GM19099 (cell line): Measurements from ENCODE around the gene SRSF1.

Experiments used
- POLR2A ChIP-seq: IDR thresholded peaks from 3 replicates; pipeline ENCODE4 v1.6.1; 2011; ENCODE audit warnings: low read depth; ENCODE audit not compliant: insufficient read length; ENCODE audit errors: extremely low read depth

SRSF1 gene

GRCh38 chr17:57965521-57966160 lies 41.4 kb downstream of the SRSF1 start:
- no peak for TF ChIP-seq POLR2A

GRCh38 chr17:57963149-57963511 lies 43.9 kb downstream of the SRSF1 start:
- no peak for TF ChIP-seq POLR2A

- no peak for TF ChIP-seq POLR2A
Observed at GRCh38 chr17:57962279-57963148, 44.5 kb downstream of the SRSF1 start.

DNA sequence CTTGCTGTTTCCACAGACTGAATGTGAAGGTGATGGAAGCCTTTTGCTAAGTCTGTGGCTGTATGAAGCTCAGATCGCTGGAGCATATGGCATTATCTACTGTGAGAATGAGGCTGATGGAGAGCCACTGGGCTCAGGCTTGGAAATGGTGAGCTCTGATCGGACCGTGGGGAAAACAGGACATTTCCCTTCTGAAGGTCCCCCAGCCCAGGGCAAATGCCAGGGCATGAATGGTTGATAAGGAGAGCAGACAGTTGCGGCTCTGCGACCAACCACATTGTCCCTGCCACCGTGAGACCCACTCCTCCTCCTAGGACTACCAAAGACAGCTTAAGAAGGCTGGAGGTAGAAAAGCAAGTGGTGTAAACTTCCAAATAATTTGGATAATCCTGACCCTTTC lies 47.1 kb downstream of the SRSF1 start:
- no peak for TF ChIP-seq POLR2A

DNA sequence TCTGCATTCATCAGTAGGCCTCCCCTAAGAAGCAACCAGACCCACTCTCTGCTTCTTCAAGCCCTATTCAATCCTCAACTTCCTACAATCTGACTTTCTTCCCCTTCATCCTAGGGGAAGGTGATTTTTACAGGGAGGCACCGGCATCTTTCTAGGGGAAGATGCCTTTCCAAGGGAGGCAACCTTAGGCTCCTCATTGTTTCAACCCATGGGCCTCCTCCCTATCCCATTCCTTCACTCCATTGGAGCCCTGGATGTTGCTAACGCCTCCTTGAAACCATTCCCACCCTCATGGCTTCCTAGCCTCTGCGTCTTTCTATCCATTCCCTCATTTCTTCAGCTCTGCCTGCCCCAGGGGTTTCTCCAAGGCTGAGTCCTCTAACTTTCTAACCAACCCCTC lies 49.2 kb downstream of the SRSF1 start:
- no peak for TF ChIP-seq POLR2A

GRCh38 chr17:57957120-57957850 lies 49.8 kb downstream of the SRSF1 start:
- TF ChIP-seq POLR2A, result no peak

GRCh38 chr17:57956291-57957119 lies 50.5 kb downstream of the SRSF1 start:
- no peak for TF ChIP-seq POLR2A

DNA sequence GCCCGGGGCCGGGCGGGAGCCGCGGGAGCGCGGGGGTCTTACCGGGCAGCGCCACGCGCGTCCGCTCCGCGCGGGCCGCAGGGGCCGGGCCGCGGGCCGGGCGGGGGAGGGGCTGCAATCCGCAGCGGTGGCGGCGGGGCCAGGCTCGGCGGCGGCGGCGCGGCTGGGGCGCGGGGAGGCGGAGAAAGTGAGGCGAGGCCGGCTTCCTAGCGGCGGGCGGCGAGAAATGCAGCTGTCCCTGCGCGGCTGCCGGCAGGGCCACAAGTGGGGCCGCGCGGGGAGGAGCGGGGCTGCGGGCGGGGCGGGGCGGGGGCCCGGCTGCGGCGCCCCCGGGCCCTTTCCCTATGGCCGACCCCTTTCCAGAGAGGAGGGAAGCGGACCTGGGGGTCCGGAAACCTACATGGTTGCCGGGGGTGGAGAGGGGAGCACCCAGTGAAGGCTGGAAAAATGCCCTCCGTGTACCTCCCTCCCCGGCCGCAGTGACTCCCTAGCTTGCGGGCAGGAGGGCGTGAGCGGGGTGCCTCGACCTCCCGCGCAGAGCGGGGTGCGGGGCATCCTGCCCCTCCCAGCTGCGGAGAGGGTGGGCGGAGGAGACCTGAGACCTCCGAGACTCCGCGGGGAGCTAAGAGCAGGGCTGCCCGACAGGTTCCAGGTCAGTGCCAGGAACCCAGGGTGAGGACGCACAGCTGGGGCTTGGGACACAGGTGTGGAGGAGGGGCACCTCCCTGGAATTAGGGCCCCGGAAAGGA lies 51.7 kb downstream of the SRSF1 start, which contains the start of gene CUEDC1:
Gene CUEDC1, minus strand, starts transcription at position 230 of the 749 bp plus-strand sequence. CDS start 69,848 bp downstream, outside the sequence.
- no peak for TF ChIP-seq POLR2A

DNA sequence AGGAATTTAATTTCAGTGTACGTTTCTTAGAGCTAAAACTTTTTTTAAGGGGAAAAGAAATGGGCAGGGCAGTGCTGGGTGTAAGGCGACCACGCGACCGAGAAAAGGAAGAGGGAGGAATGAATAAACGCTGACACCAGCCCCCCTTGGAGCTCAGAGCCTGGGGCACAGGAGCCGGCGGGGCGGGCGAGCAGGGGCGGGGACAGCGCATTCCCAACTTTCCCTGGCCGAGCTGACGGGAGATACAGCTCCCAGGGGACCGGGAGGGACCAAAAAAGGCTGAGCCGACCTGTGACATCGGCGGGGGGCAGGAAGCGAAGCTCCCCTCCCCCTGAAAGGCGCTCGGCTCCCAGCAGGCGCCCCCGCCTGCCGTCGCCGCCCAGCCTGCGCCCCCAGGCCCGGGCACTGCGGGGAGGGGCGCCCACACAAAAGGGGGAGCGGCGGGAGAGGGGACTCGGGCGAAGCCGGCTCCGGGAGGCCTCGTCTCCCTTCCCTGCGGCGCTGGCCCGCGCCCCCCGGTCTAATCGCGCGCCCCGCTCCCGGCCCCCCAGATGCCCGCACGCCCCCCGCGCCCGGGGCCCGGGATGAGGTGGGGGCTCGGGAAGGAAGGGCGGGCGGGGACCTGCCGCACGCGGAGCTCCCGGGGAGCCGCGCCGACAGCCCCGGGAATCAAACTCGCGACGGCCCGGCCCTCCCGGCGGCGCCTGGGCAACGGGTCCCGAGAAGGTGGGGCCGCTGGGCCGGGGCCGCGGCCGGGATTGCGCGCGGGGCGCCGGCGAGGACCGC lies 52.5 kb downstream of the SRSF1 start:
- TF ChIP-seq POLR2A, result no peak

GRCh38 chr17:57953705-57954396 lies 53.2 kb downstream of the SRSF1 start:
- TF ChIP-seq POLR2A, result no peak
